Muscle layer of duodenum (tissue), 2 donors: ENCODE measurements around the gene FOXP1.

Experiments used
- H3K27ac ChIP-seq: one replicate; pipeline ENCODE4 v1.7.0; 2013; ENCODE audit warnings: mild to moderate bottlenecking, low read length
- H3K27me3 ChIP-seq: one replicate; pipeline ENCODE4 v1.7.0; 2013; ENCODE audit warnings: low read depth, mild to moderate bottlenecking, control low read depth, low read length
- H3K36me3 ChIP-seq, 2 donors: one replicate each; pipeline ENCODE4 v1.7.0; 2013; ENCODE audit warnings: low read length in 2 of 2, control low read depth in 1 of 2, mild to moderate bottlenecking in 1 of 2; ENCODE audit not compliant: insufficient read depth in 2 of 2, control insufficient read depth in 1 of 2
- H3K4me1 ChIP-seq, 2 donors: one replicate each; pipeline ENCODE4 v1.7.0; 2013; ENCODE audit warnings: low read length in 2 of 2, mild to moderate bottlenecking in 2 of 2, control low read depth in 1 of 2, moderate library complexity in 1 of 2; ENCODE audit not compliant: insufficient read depth in 2 of 2, control insufficient read depth in 1 of 2
- H3K4me3 ChIP-seq, 2 donors: one replicate each; pipeline ENCODE4 v1.7.0; 2013; ENCODE audit warnings: low read length in 2 of 2, low read depth in 1 of 2, mild to moderate bottlenecking in 1 of 2
- H3K9me3 ChIP-seq, 2 donors: one replicate each; pipeline ENCODE4 v1.7.0; 2013; ENCODE audit warnings: low read length in 2 of 2, control low read depth in 1 of 2, mild to moderate bottlenecking in 1 of 2; ENCODE audit not compliant: control insufficient read depth in 1 of 2
- donor health status: healthy.

The FOXP1 gene

GRCh38 chr3:71001303-71001830 lies 582.2 kb downstream of the FOXP1 start:
- Histone ChIP-seq H3K27me3 (no peaks in the 10 kb centered on the region), H3K4me3 (no peak overlapping the region), H3K9me3 (no peaks in the 10 kb centered on the region), H3K27ac (no peak overlapping the region), H3K4me1 (peaks cover 0 to 27% of the 10 kb centered on the region in 2 donors), H3K36me3 (peaks cover 5 to 10% of the 10 kb centered on the region in 2 donors)

- H3K9me3 ChIP-seq = no peaks in the 10 kb centered on the region
- no peak overlapping the region for H3K27ac ChIP-seq
- H3K4me3 ChIP-seq = no peak overlapping the region
- peaks cover 5 to 13% of the 10 kb centered on the region in 2 donors for H3K36me3 ChIP-seq
- peaks cover 0 to 21% of the 10 kb centered on the region in 2 donors for H3K4me1 ChIP-seq
- H3K27me3 ChIP-seq = no peaks in the 10 kb centered on the region
Measured at GRCh38 chr3:71000483-71000882, 583.0 kb downstream of the FOXP1 start.

GRCh38 chr3:70999730-71000129 lies 583.8 kb downstream of the FOXP1 start:
- H3K9me3 ChIP-seq = no peaks in the 10 kb centered on the region
- H3K4me1 ChIP-seq = peaks cover 0 to 18% of the 10 kb centered on the region in 2 donors
- H3K27me3 ChIP-seq = no peaks in the 10 kb centered on the region
- peaks cover 5 to 18% of the 10 kb centered on the region in 2 donors for H3K36me3 ChIP-seq
- no peak overlapping the region for H3K27ac ChIP-seq
- no peak overlapping the region for H3K4me3 ChIP-seq

GRCh38 chr3:70996082-70996481 lies 587.4 kb downstream of the FOXP1 start:
- Histone ChIP-seq H3K4me1 (peaks cover 0 to 19% of the 10 kb centered on the region in 2 donors), H3K27me3 (no peaks in the 10 kb centered on the region), H3K27ac (no peak overlapping the region), H3K9me3 (no peaks in the 10 kb centered on the region), H3K36me3 (peaks cover 16 to 34% of the 10 kb centered on the region in 2 donors), H3K4me3 (no peak overlapping the region)

- H3K4me3 ChIP-seq = no peak overlapping the region
- peaks cover 0 to 12% of the 10 kb centered on the region in 2 donors for H3K4me1 ChIP-seq
- H3K27me3 ChIP-seq = no peaks in the 10 kb centered on the region
- H3K9me3 ChIP-seq = no peaks in the 10 kb centered on the region
- no peak overlapping the region for H3K27ac ChIP-seq
- H3K36me3 ChIP-seq = peaks cover 16 to 34% of the 10 kb centered on the region in 2 donors
Measured at GRCh38 chr3:70994644-70995043, 588.9 kb downstream of the FOXP1 start.

GRCh38 chr3:70992562-70993204 lies 590.8 kb downstream of the FOXP1 start:
- peak overlapping the region; percentile 16 for H3K27ac ChIP-seq
- H3K4me3 ChIP-seq = no peak overlapping the region
- no peaks in the 10 kb centered on the region for H3K27me3 ChIP-seq
- H3K36me3 ChIP-seq = peaks cover 14 to 38% of the 10 kb centered on the region in 2 donors
- H3K4me1 ChIP-seq = peaks cover 0 to 6% of the 10 kb centered on the region in 2 donors
- no peaks in the 10 kb centered on the region for H3K9me3 ChIP-seq

GRCh38 chr3:70992131-70992530 lies 591.4 kb downstream of the FOXP1 start:
- Histone ChIP-seq H3K27me3 (no peaks in the 10 kb centered on the region), H3K36me3 (peaks cover 20 to 38% of the 10 kb centered on the region in 2 donors), H3K4me1 (peaks cover 0 to 11% of the 10 kb centered on the region in 2 donors), H3K9me3 (no peaks in the 10 kb centered on the region), H3K4me3 (no peak overlapping the region), H3K27ac (peak overlapping the region; percentile 16)

- peaks cover 0 to 15% of the 10 kb centered on the region in 2 donors for H3K4me1 ChIP-seq
- peak overlapping the region; percentile 59 for H3K27ac ChIP-seq
- H3K9me3 ChIP-seq = no peaks in the 10 kb centered on the region
- H3K36me3 ChIP-seq = peaks cover 27 to 45% of the 10 kb centered on the region in 2 donors
- H3K4me3 ChIP-seq = no peak overlapping the region
- no peaks in the 10 kb centered on the region for H3K27me3 ChIP-seq
Measured at GRCh38 chr3:70990723-70991122, 592.8 kb downstream of the FOXP1 start.

GRCh38 chr3:70990185-70990584 lies 593.3 kb downstream of the FOXP1 start:
- no peaks in the 10 kb centered on the region for H3K27me3 ChIP-seq
- no peak overlapping the region for H3K4me3 ChIP-seq
- no peaks in the 10 kb centered on the region for H3K9me3 ChIP-seq
- peak overlapping the region; percentile 59 for H3K27ac ChIP-seq
- H3K4me1 ChIP-seq = peaks cover 0 to 17% of the 10 kb centered on the region in 2 donors
- peaks cover 27 to 40% of the 10 kb centered on the region in 2 donors for H3K36me3 ChIP-seq

- peaks cover 31 to 42% of the 10 kb centered on the region in 2 donors for H3K36me3 ChIP-seq
Measured at GRCh38 chr3:70989174-70989573, 594.4 kb downstream of the FOXP1 start.

GRCh38 chr3:70988111-70988510 lies 595.4 kb downstream of the FOXP1 start:
- peak overlapping the region; percentile 59 for H3K27ac ChIP-seq
- no peak overlapping the region for H3K4me3 ChIP-seq
- no peaks in the 10 kb centered on the region for H3K27me3 ChIP-seq
- H3K9me3 ChIP-seq = no peaks in the 10 kb centered on the region
- peaks cover 4 to 35% of the 10 kb centered on the region in 2 donors for H3K4me1 ChIP-seq
- H3K36me3 ChIP-seq = peaks cover 31 to 41% of the 10 kb centered on the region in 2 donors

More at GRCh38 chr3:70989174-70989573, 594.4 kb downstream of the FOXP1 start:
- Histone ChIP-seq H3K9me3 (no peaks in the 10 kb centered on the region), H3K4me3 (no peak overlapping the region), H3K27ac (peak overlapping the region; percentile 59), H3K27me3 (no peaks in the 10 kb centered on the region), H3K4me1 (peaks cover 0 to 27% of the 10 kb centered on the region in 2 donors)
